Middle frontal gyrus (tissue), 1 donor: Measurements from ENCODE around the gene KRTAP10-4.
"Not testable (repeated sequence)": the region's sequence is repeated elsewhere in the genome, so short reads cannot be mapped to it uniquely, and the experiment has no call there.

Experiments
- DNase-seq: peaks from one replicate; pipeline ENCODE4 v3.0.0-alpha.2; 2015; ENCODE audit warnings: low spot score; ENCODE audit errors: extremely low spot score

KRTAP10-4 gene

DNA sequence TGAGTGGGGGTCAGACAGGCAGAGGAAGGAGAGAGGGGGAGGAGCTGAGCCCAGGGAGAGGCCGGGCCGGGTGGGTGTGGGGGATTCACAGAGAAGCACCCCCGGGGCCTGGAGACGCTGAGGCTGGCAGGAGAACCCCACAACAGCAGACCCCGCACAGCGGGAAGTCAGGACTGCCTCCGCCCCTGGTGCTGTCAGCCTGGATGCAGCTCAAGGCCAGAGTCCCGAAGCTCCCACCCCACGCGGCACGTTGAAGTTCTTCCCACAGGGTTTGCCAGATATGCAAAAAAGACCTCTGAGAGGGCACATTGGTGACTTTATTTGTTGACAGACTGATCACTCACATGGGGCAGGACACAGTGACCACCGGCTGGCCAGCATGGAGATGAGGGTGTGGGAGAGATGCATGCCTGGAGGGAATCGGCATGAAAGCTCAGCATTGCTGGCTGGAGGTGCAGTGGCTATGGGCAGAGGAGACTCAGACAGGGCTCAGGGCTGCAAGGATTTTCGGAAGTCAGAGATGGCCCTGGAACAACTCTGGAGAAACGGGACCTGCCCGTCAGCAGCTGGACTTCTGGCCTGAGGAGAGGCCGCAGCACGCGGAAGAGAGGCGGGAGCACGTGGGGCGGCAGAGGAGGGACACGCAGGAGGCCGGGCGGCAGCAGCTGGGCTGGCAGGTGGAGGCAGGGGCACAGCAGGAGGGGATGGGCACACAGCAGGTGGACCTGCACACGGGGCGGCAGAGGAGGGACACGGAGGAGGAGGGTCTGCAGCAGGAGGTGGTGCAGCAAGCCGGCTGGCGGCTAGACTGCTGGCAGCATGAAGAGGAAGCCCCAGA, 15.8 kb upstream of the KRTAP10-4 start:
- DNase-seq: no peak

DNA sequence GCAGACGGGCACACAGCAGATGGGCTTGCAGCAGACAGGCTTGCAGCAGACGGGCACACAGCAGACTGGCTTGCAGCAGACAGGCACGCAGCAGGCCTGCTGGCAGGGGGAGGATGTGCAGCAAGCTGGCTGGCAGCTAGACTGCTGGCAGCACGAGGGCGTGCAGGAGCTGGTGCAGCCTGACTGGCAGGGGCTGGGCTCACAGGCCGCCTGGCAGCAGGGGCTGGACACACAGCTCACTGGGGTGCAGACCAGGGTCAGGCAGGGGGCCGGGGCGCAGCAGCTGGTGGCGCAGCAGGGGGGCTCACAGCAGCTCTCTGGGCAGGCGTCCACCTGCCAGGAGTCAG, 15.2 kb upstream of the KRTAP10-4 start:
- not testable (repeated sequence) for DNase-seq

DNA sequence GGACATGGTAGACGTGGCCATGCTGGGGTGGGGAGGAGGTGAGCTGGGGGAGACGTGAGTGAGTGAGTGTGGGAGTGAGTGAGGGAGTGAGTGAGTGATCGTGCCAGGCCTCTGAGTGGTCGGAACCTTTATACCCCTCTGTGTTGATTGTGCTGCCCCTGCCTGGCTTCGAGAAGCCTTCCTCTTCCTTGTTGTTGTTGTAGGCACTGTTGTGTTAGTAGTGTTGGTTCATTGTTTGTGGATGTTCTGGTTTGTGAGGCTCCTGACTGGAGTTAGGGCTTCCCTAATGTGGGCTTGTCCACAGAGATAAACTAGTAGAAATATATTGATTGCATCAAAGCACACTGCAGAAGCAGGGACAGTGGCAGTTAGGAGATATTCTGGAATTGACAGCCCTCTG, 14.8 kb upstream of the KRTAP10-4 start, which contains the start of gene KRTAP10-3:
Gene KRTAP10-3, minus strand, starts transcription at position 101 of the 400 bp plus-strand sequence. Its CDS starts 80 bp downstream, at position 21.
- DNase-seq: no peak

DNA sequence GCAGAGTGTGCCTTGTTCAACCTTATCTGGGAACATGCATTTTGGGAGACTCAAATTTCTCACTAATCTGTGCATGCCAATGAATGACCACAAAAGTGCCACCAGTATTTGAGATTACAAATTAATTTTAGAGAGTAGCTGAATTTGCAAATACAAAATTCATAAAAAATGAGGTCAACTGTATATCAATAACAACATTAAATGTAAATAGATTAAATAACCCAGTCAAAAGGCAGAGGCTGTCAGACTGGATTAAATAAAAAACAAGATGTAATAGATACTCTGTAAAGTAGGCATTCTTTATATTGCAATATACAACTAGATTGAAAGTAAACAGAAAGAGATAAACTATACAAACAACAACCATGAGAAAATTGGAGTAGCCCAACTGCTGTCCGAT, 9.4 kb upstream of the KRTAP10-4 start:
- DNase-seq: no peak

DNA sequence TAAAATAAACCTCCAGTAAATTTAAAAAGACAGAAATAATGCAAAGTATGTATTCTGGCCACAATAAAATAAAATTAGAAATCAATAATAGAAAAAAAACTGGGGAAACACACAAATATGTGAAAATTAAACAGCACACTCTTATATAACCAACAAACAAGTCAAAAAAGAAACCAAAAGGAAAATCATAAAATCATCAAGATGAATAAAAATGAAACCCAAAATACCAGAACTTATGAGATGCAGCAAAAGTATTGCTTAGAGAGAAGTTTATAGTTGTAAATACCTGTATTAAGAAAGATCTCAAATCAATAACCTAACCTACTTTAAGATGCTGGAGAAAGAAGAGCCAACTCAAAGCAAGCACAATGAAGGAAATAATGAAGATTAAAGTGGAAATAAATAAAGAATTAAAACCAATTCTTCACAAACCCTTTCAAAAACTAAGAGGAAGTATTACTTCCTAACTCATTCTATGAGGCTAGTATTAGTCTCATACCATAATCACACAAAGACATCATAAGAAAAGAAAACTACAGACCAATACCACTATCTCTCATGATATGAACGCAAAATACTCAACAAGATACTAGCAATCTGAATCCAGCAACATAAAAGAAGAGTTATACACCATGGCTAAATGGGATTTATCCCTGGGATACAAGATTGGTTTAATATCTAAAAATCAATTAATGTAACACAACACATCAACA, 8.5 kb upstream of the KRTAP10-4 start:
- DNase-seq: no peak

DNA sequence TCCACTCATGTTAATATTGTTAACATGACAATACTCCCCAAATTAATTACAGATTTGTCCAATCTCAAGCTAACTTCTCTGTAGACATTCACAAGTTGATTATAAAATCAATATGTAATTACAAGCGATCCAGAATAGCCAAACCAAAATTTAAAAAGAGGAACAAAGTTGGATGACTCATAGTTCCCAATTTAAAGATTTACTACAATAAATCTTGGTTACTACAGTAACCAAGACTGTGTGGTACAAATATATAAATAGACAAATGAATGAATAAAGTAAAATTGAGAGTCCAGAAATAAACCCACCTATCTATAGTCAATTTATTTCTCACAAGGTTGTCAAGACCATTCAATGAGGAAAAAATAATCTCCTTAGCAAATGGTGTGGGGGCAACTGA, 7.1 kb upstream of the KRTAP10-4 start:
- no peak for DNase-seq

DNA sequence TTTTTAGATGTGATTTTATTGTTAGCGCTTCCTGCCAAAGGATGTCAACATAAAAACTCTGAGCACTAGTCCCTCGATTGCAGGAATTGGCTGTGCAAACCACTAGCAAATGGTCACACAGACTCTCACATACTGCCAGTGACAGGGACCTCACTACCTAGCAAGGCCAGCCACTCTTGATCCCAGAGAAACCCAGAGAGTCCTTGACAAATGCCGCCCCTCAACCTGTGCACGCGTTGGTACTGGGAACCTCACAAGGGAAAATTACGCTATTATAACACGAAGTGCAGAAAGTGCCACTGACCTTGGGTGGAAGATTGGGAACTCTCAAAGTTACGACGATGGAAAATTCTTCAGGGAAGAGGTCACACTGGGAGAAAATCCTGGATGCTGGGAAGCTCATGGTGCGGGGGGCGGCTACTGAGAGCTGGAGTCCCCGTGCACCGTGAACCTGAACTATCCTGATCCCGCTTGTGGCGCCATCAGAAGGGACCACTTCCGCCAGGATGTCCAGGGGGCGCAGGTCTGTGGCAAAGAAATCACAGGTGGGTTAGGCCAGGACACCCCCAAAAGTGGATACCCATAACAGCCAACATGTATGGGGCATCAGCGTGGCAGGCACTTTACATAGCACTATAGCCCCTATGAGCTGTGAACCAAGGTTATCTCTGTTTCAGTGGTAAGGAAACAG, 5.9 kb upstream of the KRTAP10-4 start:
- no peak for DNase-seq

DNA sequence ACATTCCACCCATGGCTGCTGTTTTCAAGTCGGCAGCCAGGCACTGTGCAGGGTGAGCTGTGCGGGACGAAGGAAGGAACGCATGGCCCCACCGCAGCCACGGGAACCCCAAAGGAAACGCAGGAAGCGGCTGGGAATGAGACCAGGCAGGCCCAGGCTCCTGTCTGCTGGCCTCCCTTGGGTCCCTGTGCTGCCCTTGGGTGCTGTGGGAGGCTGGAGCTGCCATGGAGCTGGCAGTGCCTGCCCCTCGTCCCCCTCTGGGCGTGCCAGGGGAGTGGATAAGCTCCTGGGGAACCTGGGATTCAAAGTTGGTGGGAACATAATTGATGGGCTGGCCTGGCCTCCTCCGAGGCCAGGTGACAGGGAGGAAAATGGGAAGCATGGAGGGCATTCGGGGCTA, 5.3 kb upstream of the KRTAP10-4 start:
- no peak for DNase-seq

DNA sequence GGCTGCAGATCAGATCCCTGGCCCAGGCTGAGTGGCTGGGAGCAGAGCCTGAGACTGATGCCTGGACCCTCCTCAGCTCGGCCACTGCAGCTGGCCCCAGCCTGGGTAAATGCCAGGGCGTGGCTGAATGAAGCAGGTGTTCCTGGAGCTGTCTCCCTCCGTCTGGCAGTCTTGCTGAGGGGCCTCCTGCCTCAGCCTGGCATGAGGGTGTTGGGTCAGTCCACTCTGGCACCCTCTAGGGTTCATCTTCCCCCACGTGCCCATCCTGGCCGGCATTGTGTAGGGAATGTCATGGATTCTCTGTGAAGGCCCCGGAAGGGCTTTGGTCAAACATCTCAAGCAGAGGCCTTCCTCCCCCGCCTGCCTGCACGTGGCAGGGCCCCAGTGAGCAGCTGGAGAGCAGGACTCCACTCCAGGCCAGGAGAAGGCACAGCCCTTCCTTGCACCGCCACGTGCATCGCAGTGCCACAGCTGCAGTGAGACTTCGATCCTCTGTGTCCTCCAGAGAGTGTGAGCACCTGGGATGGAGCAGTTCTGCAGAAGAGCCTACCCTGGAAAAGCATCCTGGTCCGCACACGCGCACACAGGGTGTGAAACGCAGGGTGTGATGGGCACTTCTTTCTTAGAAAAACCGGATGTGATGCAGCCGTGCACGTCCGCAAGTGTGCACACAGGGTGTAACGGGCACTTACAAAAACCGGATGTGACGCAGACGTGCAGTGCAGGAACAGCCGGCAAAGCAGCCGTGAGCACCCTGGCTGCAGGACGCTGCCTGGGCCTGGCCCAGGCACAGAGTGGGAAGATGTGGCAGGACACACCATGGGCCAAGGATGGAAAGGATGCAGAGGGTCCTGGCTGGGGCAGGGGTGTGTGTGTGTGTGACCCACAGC, 4.6 kb upstream of the KRTAP10-4 start:
- DNase-seq: no peak

DNA sequence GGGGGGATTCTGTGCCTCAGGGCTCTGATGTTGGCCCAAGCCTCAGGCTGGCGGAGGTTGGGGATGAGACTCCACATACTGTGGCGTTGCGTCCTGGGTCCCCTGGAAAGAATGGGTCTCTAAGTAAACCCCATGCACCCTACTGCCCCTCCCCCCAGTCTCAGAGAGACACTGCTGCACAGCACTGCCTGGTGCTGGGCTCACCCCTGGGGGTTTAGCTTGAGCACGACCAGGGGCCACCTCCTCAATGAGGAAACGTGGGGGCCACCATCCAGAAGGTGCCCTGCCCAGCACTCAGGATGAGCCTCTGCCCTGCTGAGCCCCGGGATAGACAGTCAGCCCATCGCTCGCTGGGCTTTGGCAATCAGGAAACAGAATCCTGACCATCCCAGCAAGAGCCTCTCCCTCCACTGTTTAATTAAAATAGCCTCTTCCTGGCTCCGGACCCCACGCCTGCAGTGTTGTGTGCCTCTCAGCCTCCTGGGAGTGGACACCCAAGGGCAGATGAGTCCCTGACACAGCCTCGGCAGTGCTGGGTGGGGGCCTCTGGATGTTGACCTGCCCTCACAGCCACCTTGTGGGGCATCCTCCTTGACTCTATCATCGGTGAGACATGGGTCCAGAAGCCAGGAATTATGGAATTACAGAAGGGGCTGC, 3.5 kb upstream of the KRTAP10-4 start:
- no peak for DNase-seq

DNA sequence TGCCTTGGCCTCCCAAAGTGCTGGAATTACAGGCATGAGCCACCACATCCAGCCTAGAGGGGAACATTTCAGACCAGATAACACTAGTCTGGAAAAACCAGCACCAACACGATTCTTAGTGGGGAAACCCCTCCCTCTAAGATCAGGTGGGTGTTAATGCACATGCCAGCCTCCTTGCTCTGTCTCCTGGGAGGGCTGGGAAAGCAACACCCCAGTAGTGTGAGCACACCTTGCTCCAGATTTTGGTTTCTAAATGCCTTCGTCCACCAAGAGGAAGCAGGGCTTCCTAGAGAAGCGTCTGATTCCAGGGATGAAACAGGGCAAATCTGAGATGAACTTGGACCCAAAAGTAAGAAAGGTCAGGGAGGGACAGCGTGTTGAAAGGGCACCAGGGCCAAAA, 2.2 kb upstream of the KRTAP10-4 start:
- DNase-seq: no peak

DNA sequence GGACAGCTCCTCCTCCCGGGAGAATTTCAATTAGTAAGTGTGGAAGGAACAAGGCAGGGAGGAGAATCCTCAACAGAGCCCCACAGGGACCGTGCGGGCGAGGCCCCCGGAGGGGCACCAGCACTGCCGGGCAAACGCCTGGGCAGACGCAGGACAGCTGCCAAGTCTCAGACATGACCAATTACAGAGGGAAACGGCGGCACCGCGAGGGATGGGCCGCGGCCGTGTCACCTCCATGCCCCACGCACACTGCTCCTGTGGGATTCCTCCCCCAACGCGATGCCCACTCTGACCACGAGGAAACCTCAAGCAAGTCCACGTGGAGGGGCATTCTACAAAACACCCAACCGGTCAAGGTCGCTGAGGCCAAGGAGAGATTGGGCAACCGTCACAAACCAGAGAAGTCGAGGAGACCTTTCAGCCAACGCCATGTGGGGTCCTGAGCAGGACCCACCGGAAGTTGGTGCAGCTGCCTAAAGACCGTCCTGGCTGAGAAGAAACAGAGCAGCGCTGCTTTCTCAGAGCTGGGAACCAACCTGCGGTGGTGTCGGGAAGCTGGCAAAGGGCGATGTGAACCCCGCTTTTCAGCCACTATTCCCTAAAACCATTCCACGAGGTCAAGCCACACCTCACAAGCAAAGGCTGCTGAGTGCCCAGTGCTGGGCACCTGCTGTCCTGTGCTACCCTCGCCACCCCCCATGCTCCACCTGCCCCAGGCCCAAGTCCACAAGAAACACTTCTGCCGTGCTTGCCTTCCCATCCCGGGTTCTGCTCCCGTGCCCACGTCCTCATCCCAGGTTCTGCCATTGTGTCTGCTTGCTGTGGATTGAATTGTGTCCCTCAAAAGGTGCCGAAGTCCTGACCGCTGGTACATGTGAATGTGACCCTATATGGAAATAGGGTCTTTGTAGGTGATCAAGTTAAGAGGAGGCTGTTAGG, 1.4 kb upstream of the KRTAP10-4 start:
- DNase-seq: no peak

DNA sequence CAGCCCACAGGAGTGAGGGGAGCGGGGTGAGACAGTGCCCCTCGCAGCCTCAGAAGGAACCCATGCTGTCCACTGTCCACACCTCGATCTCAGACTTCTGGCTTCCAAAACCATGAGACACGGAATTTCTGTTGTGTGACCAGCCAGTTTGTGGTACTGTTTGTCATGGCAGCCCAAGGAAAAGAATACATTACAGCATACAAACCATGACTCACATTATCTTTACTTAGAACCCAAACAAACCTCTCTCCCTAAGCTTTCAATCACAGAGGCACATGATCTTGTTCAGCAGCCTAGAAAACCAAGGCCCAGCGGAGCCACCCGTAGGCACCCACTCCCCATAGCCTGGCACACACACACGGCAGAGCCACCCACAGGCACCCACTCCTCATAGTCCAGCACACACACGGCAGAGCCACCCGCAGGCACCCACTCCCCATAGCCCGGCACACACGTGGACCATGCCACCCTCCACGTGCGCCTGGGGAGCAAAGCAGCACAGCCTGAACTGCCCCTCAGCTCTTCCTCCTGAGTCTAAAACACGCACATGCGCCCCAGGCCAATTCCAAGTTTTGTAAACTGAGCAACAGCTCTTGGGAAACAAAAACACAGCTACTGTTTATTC, 458 bp upstream of the KRTAP10-4 start:
- no peak for DNase-seq

DNA sequence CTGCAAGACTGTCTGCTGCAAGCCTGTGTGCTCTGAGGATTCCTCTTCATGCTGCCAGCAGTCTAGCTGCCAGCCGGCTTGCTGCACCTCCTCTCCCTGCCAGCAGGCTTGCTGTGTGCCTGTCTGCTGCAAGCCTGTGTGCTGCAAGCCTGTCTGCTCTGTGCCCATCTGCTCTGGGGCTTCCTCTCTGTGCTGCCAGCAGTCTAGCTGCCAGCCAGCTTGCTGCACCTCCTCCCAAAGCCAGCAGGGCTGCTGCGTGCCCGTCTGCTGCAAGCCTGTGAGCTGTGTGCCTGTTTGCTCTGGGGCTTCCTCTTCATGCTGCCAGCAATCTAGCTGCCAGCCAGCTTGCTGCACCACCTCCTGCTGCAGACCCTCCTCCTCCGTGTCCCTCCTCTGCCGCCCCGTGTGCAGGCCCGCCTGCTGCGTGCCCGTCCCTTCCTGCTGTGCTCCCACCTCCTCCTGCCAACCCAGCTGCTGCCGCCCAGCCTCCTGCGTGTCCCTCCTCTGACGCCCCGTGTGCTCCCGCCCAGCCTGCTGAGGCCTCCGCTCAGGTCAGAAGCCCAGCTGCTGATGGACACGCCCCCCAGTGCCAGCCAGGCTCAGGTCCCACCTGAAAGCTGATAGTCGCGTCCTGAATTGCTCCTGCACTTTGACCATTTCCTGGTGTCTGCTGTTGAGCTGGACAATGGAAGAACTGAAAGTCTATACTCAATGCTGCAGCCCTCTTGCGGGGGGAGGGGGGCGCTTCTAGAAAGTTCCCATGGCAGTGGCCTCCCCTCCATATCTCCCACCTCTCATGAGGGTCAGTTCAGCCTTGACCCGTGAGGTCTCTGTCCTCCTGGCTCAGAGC, 1.2 kb downstream of the KRTAP10-4 start:
- DNase-seq: no peak

DNA sequence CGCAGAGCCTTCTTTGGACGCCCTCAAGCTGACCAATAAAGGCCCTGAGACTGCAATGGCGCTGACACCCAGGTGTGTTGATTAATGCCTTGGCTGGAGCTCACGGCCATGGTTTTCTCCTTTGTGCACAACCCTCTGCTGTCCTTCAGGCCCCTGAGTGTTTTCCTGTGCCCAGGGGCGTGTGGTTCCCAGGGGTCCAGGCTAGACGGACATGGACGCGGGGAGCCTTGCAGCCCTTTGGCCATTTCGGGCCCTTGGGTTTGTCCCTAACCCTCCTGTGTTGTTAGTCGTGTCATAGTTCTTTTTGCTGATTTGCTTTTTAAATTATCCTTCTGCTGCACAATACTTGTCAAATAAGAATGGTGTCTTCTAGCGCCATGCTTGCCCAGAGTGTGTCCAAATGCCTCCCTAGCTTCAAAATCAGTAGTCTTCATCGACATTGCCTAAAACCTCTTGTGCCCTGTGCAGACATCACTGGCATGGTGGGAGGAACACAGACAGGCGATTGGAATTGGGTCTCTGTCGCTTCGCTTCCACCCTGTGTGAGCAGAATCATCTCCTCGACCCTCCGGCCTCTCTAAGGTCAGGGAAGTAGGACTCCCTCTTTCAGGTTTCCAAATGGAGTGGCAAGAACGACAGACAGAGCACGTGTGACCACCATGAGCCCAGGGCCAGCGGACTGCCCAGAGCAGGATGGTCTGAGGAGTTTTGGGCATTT, 1.9 kb downstream of the KRTAP10-4 start:
- DNase-seq: no peak

DNA sequence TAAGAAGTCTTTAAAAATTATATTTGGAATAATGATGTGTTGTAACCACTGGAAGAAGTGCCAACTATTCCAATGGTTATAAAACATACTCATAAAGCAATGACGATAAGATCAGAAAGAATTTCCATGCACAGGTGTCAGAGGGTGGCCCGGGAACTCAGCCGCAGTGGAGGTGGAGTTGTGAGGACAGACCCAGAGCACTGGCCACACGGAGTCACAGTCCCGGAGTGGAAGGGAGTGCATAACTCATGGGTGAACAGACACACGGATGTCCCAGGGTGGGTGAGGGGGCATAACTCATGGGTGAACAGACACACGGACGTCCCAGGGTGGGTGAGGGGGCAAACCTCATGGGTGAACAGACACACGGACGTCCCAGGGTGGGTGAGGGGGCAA, 2.5 kb downstream of the KRTAP10-4 start:
- no peak for DNase-seq

DNA sequence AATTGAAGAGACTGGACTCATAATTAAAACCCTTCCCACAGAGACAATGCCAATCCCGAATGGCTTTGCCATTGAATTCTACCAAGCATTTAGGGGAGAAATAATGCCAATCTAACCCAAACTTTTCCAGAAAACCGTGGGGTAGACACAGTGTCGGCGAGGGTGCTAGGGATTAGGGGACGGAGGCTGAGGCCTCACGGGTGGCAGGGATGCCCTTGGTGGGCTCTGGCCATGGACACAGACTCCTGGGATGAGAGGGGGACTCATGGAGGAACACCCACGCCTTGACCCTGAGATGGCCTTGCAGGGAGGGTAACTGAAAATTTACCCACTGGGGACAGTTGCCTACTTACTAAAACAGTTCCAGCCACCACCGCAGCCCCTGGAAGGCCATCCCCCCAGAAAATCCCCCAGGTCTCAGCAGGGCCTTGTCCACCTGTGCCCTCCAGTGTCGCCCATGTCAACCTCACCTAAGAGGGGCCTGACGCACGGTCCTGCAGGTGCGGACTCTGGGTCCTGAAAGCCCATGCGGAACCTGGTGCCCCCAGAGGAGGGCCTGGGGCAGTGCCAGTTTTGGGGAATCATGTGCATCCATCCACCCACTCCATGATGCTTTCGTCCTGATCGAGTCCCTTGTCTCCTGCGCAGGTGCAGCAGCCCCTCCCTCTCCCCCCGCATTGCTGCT, 5.0 kb downstream of the KRTAP10-4 start:
- DNase-seq: no peak
